ENCODE data around the gene SUMO2.

DNA sequence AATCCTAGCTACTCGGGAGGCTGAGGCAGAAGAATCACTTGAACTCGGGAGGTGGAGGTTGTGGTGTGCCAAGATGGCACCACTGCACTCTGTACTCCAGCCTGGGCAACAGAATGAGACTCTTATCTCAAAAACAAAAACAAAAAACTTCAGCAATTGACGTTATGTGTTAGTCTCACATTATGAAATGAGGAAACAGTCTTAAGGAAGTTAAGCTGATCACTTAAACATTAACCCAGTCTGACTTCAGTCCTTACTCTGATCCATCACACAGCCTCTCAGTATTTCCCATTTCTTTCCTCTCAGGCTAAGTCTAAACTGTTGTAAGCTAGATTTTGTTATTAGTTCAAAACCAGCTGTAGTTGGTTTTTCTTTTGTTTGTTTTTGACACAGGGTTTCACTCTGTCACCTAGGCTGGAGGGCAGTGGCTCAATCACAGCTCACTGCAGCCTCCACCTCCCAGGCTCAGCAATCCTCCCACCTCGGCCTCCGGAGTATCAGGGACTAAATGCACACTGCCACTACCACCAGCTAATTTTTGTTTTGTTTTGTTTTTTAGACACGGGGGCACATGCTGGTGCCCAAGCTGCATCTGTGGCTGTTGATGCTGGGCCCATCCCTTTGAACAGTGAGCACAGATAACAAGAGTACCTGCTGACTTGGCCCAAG is 34.7 kb downstream of the SUMO2 start:
- TF ChIP-seq, protein P1, sequence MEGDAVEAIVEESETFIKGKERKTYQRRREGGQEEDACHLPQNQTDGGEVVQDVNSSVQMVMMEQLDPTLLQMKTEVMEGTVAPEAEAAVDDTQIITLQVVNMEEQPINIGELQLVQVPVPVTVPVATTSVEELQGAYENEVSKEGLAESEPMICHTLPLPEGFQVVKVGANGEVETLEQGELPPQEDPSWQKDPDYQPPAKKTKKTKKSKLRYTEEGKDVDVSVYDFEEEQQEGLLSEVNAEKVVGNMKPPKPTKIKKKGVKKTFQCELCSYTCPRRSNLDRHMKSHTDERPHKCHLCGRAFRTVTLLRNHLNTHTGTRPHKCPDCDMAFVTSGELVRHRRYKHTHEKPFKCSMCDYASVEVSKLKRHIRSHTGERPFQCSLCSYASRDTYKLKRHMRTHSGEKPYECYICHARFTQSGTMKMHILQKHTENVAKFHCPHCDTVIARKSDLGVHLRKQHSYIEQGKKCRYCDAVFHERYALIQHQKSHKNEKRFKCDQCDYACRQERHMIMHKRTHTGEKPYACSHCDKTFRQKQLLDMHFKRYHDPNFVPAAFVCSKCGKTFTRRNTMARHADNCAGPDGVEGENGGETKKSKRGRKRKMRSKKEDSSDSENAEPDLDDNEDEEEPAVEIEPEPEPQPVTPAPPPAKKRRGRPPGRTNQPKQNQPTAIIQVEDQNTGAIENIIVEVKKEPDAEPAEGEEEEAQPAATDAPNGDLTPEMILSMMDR (IDR thresholded peaks at IDR 0.05) = no peak
- TF ChIP-seq POLR2A (IDR thresholded peaks at IDR 0.05) = no peak
